HG03135 (cell line): ENCODE data around the gene HM13.
"Not testable (repeated sequence)": the region's sequence is repeated elsewhere in the genome, so short reads cannot be mapped to it uniquely, and the experiment has no call there.

Experiments
- ATAC-seq: cut with Tn5 transposase; IDR thresholded peaks from one replicate; pipeline ENCODE4 v1.9.1; 2021; ENCODE audit warnings: mild to moderate bottlenecking, moderate library complexity; ENCODE audit not compliant: unreplicated experiment

HM13 gene

GRCh38 chr20:31605031-31605901 is 91.0 kb downstream of the HM13 start, which contains the start of gene ID1:
Gene ID1 (plus strand): TSS chr20:31605289. CDS start chr20:31605388, 99 bp downstream.
- peak; percentile 86 for ATAC-seq

DNA sequence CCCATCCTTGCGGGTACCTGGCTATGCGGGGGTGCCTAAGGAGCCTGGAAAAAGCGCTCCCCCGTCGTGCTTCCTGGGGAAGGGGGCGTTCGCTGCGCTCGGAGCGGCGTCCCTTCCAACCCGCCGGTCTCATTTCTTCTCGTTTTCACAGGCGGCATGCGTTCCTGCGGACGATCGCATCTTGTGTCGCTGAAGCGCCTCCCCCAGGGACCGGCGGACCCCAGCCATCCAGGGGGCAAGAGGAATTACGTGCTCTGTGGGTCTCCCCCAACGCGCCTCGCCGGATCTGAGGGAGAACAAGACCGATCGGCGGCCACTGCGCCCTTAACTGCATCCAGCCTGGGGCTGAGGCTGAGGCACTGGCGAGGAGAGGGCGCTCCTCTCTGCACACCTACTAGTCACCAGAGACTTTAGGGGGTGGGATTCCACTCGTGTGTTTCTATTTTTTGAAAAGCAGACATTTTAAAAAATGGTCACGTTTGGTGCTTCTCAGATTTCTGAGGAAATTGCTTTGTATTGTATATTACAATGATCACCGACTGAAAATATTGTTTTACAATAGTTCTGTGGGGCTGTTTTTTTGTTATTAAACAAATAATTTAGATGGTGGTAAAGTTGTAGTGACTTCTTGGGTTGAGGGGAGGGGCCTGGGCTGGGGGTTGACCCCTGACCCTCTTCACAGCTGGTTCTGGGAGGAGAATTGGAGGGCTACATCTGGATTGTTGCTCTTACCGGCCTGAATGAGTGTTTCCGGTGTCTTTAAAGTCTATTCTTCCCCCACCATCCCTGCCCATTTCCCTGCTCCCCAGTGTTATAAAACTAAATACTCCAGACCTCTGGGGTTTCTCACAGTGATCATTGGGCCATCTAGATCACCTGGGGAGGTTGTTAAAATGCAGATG is 91.9 kb downstream of the HM13 start:
- no peak for ATAC-seq

- ATAC-seq, result no peak
Measured at GRCh38 chr20:31606804-31607639, 92.8 kb downstream of the HM13 start.

GRCh38 chr20:31607640-31608250 is 93.5 kb downstream of the HM13 start:
- ATAC-seq, result no peak

- ATAC-seq, result no peak
Measured at GRCh38 chr20:31608251-31608945, 94.2 kb downstream of the HM13 start.

DNA sequence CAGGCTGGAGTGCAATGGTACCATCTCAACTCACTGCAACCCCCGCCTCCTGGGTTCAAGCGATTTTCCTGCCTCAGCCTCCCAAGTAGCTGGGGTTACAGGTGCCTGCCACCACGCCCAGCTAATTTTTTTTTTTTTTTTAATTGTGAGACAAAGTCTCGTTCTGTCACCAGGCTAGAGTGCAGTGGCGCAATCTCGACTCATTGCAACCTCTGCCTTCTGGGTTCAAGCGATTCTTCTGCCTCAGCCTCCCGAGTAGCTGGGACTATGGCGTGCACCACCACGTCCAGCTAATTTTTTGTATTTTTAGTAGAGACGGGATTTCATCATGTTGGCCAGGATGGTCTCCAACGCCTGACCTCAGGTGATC is 98.0 kb downstream of the HM13 start:
- ATAC-seq, result not testable (repeated sequence)

GRCh38 chr20:31615416-31615815 is 101.2 kb downstream of the HM13 start:
- ATAC-seq, result no peak

DNA sequence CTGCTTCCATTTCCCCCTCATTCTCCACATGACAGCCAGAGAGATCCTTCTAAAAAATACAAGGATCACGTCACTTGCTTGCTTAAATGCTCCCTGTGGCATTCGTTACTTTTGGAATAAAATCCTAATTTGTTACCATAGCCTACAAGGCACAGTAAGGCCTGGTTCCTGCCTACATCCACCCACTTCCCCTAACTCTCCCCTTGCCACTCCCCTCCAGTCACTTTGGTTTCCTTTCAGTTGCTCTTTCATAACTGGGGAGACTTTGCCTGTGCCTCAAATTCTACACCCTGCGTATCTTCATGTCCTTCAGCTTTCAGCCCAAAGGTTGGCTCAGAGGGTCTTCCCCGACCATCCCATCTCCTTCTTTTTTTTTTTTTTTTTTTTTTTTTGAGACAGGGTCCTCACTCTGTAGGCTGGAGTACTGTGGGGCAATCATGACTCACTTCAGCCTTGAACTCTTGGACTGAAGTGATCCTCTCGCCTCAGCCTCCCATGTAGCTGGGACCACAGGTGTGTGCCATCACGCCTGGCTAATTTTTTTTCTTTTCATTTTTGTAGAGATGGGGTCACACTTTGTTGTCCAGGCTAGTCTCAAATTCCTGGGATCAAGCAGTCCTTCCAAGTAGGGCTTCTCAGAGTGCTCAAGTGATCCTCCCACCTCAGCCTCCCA is 103.3 kb downstream of the HM13 start:
- ATAC-seq, result no peak
